Measurements from ENCODE around the gene ALG2.

ALG2 gene

GRCh38 chr9:99210572-99210971, 11.2 kb downstream of the ALG2 start:
- no peaks in the 10 kb centered on the region for H4K20me1 ChIP-seq (ENCODE audit: insufficient read depth, low read length, poor library complexity, severe bottlenecking)
- H3K9me3 ChIP-seq (ENCODE audit: insufficient read depth, low read depth, low read length): no peaks in the 10 kb centered on the region
- H2AFZ ChIP-seq (ENCODE audit: low read length): no peak overlapping the region
- no peaks in the 10 kb centered on the region for H3K27me3 ChIP-seq (ENCODE audit: insufficient read depth, low read length, poor library complexity, severe bottlenecking)
- no peaks in the 10 kb centered on the region for H3F3A ChIP-seq (ENCODE audit: low read depth)
- no peaks in the 10 kb centered on the region for H3K9me2 ChIP-seq (replicated peaks; ENCODE audit: low read depth, low read length)
- no peak overlapping the region for H3K9ac ChIP-seq (ENCODE audit: low read depth, low read length, poor library complexity, severe bottlenecking)
- H3K4me3 ChIP-seq (ENCODE audit: low read length, poor library complexity, severe bottlenecking): no peak overlapping the region
- H3K36me3 ChIP-seq (ENCODE audit: insufficient read depth, low read length): no peaks in the 10 kb centered on the region
- TF ChIP-seq CTCF (conservative IDR thresholded peaks at IDR 0.05; ENCODE audit: low read length): no peak
- TF ChIP-seq EZH2phosphoT487 (IDR thresholded peaks at IDR 0.05; ENCODE audit: borderline replicate concordance): no peak
- H3K79me2 ChIP-seq (ENCODE audit: insufficient read depth, low read length): no peaks in the 10 kb centered on the region
- no peak overlapping the region for H3K4me2 ChIP-seq (ENCODE audit: low read depth, low read length, poor library complexity, severe bottlenecking)
- H3K4me1 ChIP-seq (ENCODE audit: insufficient read depth, low read length, poor library complexity, severe bottlenecking): no peaks in the 10 kb centered on the region

GRCh38 chr9:99201603-99202002, 20.1 kb downstream of the ALG2 start:
- H3K4me3 ChIP-seq (ENCODE audit: low read length, poor library complexity, severe bottlenecking): no peak overlapping the region
- no peaks in the 10 kb centered on the region for H3K9me2 ChIP-seq (replicated peaks; ENCODE audit: low read depth, low read length)
- H2AFZ ChIP-seq (ENCODE audit: low read length): no peak overlapping the region
- H3K27me3 ChIP-seq (ENCODE audit: insufficient read depth, low read length, poor library complexity, severe bottlenecking): no peaks in the 10 kb centered on the region
- H3K4me1 ChIP-seq (ENCODE audit: insufficient read depth, low read length, poor library complexity, severe bottlenecking): no peaks in the 10 kb centered on the region
- H3K4me2 ChIP-seq (ENCODE audit: low read depth, low read length, poor library complexity, severe bottlenecking): no peak overlapping the region
- TF ChIP-seq CTCF (conservative IDR thresholded peaks at IDR 0.05; ENCODE audit: low read length): no peak
- no peak for TF ChIP-seq EZH2phosphoT487 (IDR thresholded peaks at IDR 0.05; ENCODE audit: borderline replicate concordance)
- H3K79me2 ChIP-seq (ENCODE audit: insufficient read depth, low read length): no peaks in the 10 kb centered on the region
- no peak overlapping the region for H3K9ac ChIP-seq (ENCODE audit: low read depth, low read length, poor library complexity, severe bottlenecking)
- H3K9me3 ChIP-seq (ENCODE audit: insufficient read depth, low read depth, low read length): no peaks in the 10 kb centered on the region
- no peaks in the 10 kb centered on the region for H3F3A ChIP-seq (ENCODE audit: low read depth)
- no peaks in the 10 kb centered on the region for H4K20me1 ChIP-seq (ENCODE audit: insufficient read depth, low read length, poor library complexity, severe bottlenecking)
- no peaks in the 10 kb centered on the region for H3K36me3 ChIP-seq (ENCODE audit: insufficient read depth, low read length)

- H3K9me3 ChIP-seq (ENCODE audit: insufficient read depth, low read depth, low read length): no peaks in the 10 kb centered on the region
- H3K27me3 ChIP-seq (ENCODE audit: insufficient read depth, low read length, poor library complexity, severe bottlenecking): no peaks in the 10 kb centered on the region
- no peaks in the 10 kb centered on the region for H3F3A ChIP-seq (ENCODE audit: low read depth)
- no peaks in the 10 kb centered on the region for H4K20me1 ChIP-seq (ENCODE audit: insufficient read depth, low read length, poor library complexity, severe bottlenecking)
- H3K4me1 ChIP-seq (ENCODE audit: insufficient read depth, low read length, poor library complexity, severe bottlenecking): no peaks in the 10 kb centered on the region
- no peaks in the 10 kb centered on the region for H3K36me3 ChIP-seq (ENCODE audit: insufficient read depth, low read length)
- H3K9ac ChIP-seq (ENCODE audit: low read depth, low read length, poor library complexity, severe bottlenecking): no peak overlapping the region
- H3K9me2 ChIP-seq (replicated peaks; ENCODE audit: low read depth, low read length): no peaks in the 10 kb centered on the region
- H3K79me2 ChIP-seq (ENCODE audit: insufficient read depth, low read length): no peaks in the 10 kb centered on the region
- no peak overlapping the region for H3K4me2 ChIP-seq (ENCODE audit: low read depth, low read length, poor library complexity, severe bottlenecking)
- H2AFZ ChIP-seq (ENCODE audit: low read length): no peak overlapping the region
- TF ChIP-seq EZH2phosphoT487 (IDR thresholded peaks at IDR 0.05; ENCODE audit: borderline replicate concordance) (no peak), CTCF (conservative IDR thresholded peaks at IDR 0.05; ENCODE audit: low read length) (no peak)
- H3K4me3 ChIP-seq (ENCODE audit: low read length, poor library complexity, severe bottlenecking): no peak overlapping the region
Measured at GRCh38 chr9:99199938-99200539, 21.7 kb downstream of the ALG2 start.

All from Loucy (cell line).